DMS53 treated with DMSO at 0.1 percent for 48 hours (cell line): ENCODE results near the gene TNFAIP8L1.
"Not testable (repeated sequence)": the region's sequence is repeated elsewhere in the genome, so short reads cannot be mapped to it uniquely, and the experiment has no call there.

Experiments used
- DNase-seq: peaks from one replicate; lab custom pipeline; 2025; ENCODE audit not compliant: unreplicated experiment; lab: John Stamatoyannopoulos, UW

Gene TNFAIP8L1

DNA sequence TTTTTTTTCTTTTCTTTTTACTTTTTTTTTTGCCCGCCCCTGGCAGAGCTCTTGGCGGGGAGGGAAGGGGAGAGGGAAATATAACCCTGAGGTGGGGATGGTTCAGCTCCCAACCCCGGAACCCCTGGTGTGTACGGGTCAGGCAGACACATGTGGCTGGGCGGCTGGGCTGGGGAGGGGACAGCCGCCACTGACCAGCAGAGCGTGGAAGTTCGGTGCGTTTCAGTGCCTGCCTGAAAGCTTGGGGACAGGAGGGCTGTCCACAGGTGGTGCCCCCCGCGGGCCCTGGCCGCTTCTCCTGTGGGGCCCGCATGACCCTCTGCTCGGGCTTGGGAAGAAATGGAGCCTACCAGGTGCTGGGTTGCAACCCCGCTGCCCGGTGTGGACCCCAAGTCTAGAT lies 36.0 kb downstream of the TNFAIP8L1 start:
- no peak for DNase-seq

- DNase-seq = no peak
These were observed 37.8 kb downstream of the TNFAIP8L1 start for GRCh38 chr19:4676955-4677731.

DNA sequence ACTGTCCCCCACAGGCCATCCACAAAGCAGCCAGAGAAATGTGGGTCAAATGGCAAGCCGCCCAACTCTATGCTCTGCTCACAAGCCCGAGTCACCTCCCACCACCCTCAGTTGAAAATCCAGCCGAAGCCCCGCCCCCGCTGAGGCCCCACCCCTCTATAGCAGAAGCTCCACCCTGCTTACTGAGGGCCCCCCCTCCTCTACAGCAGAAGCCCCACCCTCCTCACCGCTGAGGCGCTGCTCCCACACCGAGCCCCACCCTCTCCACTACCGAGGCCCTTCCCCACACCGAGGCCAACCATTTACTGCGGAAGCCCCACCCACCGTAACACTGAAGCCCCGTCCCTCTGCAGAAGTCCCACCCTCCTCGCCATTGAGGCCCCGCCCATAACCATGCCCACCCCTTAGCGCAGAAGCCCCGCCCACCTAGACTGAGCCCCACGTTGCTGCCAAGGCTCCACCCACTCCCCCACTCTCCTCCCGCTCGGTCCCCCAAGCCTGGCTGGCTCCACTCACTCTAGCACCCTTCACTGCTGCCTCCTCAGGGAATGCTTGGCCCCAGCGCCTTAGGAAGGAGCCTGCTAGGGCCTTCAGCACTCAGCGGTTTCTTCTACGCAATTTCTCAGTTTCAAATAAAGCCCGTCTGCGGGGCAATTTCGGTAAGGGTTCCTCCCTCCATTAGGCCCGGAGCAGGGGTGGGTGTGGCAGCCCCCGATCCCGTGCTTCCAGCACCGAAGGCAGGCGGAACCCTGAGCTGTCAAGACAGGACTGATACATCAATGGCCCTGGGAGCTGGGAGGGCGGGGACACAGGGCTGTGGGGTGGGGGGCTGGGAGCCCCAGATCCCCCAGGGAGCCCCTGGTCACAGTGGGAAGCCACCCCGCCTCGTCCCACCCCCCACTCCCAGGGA lies 39.8 kb downstream of the TNFAIP8L1 start:
- no peak for DNase-seq

- DNase-seq = not testable (repeated sequence)
These were observed 40.7 kb downstream of the TNFAIP8L1 start for GRCh38 chr19:4680021-4680420.

GRCh38 chr19:4682417-4683200 lies 43.3 kb downstream of the TNFAIP8L1 start:
- DNase-seq = no peak

- DNase-seq = no peak
These were observed 45.2 kb downstream of the TNFAIP8L1 start for GRCh38 chr19:4684312-4685095.

DNA sequence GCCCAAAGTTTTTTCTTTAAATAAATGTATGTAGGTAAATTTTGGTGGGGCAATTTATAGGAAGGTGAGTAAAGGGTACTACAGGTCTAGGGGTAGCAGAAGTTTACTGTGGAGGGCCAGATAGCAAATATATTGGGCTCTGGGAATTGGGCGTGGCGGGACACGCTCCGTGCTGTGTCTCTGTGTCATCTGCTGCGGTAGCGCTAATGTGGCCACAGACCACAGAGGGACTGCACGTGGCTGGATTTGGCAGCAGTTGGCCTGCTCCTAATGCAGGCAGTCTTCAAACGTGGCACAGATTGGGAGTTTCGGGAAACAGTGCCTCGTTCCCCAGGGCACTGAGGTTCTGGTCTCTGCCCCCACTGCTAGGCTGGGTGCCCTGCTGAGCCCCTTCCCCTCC lies 47.4 kb downstream of the TNFAIP8L1 start:
- DNase-seq = no peak

DNA sequence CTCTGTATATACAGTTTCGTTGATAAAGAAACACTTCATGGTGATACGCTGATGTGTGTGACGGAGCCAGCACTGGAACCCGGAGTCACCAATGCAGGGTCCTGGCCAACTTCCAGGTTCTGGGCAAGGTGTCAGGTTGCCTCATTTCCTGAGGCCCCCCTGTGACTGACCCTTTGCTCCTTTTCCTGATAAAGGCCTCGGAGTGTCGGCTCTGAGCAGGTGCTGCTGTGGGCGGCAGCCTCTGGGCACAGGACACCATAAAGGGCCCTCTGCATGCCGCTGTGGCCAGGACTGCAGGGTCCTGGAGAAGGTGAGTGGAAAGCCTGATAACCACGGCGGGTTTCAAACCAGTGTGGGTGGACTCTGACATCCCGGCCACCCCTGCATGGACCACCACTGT lies 48.1 kb downstream of the TNFAIP8L1 start:
- no peak for DNase-seq

DNA sequence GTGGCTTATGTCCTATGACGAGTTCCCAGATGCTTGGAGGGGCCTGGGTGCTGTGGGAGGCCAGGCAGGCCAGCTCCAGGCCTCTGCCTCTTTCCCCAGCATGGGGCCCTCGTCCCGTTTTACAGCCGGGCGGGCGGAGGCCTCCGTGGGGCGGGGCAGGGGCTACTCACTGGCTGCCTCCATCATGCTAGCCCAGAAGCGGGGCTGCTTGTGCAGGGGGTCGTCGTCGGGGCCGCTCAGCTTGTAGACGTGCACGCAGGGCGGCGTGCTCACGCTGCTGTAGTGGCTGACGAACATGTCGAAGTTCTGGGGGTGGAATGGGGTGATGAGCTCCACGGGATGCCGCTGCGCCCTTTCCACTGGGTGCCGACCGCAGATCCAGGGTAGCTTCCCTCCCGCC lies 49.3 kb downstream of the TNFAIP8L1 start:
- no peak for DNase-seq

DNA sequence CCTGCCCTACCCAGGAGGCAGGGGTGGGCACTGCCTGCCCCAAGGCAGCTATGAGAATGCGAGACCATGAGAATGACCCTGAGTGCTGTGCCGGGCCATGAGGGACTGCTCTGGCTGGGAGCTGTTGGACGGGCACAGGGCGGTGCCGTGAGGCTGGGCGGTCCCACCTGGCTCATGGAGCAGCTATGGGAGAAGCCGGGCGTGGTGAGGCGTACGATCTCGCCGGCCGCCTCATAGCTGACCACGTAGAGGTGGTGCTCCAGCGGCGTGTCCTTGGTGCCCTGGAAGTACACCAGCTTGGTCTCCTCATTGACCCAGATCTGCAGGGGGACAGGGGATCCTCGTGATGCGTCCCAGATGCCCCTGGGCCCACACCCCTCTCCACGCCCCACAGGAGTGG lies 50.1 kb downstream of the TNFAIP8L1 start:
- DNase-seq = no peak

DNA sequence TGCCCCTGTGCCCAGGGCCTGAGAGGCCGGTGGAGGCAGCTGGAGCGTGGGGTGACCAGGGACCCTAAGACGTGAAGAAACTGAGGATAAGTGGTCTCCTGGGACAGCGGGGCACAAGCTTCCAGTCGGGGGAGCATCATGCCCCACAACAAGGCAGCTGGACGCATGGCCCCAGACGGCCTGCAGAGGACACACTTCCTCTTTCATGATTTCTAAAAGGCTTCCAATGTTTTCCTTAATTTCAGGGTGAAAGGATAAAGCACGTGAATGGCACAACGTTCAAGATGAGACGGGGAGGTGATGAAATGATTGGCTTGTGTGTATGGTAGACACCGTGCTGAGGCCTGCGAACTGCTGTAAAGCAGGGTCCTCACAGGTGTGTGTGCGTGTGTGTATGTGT lies 51.0 kb downstream of the TNFAIP8L1 start:
- no peak for DNase-seq

- DNase-seq = no peak
These were observed 52.1 kb downstream of the TNFAIP8L1 start for GRCh38 chr19:4691373-4691772.

- DNase-seq = no peak
These were observed 53.1 kb downstream of the TNFAIP8L1 start for GRCh38 chr19:4692251-4693077.

DNA sequence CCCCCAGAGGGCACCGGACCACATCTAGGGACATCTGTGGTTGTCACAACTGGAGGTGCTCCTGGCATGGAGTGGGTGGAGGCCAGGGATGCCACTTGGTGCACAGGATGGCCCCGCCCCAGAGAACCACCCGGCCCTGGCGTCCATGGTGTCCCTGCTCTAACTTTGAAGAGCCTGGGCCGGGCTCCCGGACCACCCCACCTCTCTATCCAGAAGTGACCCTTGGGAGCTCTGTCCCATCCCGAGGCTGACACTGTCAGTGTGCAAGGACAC lies 53.7 kb downstream of the TNFAIP8L1 start:
- DNase-seq = no peak

- DNase-seq = no peak
These were observed 54.3 kb downstream of the TNFAIP8L1 start for GRCh38 chr19:4693471-4694121.

DNA sequence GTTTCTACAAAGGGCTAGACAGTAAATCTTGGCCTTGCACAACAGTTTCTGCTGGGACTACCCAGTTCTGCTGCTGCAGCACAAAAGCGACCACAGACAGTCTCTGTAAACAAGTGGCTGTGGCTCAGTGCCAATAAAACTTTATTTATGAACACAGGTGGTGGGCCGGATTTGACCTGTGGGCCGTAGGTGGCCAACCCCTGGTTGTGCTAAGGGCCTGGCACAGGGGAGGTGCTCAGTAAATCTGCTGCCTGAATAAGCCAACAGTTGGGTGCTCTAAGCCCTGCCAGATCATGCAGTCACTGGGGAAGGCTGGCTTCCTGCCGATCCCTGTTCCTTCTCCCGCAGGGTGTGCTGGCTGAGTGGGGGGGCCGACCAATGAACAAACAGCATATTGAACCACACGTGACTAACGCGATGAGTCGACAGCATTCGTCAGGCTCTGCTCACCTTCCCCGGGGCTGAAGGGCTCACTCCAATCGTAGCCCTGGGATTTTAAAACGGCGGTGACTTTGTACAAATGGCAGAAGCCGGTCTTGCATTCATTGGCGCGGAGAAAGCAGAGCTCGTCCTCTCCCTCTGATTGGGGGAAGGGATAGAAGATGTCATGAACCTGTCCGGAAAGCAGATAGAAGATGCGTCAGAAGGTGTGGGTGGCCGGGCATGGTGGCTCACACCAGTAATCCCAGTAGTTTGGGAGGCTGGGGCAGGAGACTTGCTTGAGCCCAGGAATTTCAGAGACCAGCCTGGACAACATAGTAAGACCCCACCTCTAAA lies 55.1 kb downstream of the TNFAIP8L1 start:
- DNase-seq = no peak

DNA sequence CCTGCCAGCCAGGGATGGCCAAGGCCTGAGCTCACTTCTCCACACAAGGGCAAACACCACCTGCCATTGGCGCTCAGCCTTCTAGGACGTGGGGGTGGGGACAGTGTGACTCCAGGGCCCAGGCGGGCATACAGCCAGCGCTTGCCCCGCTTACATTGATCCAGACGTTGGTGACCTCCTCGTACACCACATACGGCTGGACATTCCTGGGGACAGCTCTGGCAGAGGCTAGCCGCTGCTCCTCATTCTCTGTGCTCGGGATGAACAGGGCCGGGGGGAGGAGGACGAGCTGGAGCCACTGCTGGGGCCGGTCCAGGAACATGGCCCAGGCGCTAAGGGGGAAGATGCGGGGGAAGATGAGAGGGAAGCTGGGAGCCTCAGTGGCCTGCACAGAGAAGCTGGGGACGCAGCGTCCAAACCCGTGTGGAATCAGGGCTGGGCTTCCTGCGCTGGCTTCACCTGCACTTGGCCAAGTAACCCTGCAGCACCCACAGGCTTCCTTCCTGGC lies 56.0 kb downstream of the TNFAIP8L1 start:
- no peak for DNase-seq

DNA sequence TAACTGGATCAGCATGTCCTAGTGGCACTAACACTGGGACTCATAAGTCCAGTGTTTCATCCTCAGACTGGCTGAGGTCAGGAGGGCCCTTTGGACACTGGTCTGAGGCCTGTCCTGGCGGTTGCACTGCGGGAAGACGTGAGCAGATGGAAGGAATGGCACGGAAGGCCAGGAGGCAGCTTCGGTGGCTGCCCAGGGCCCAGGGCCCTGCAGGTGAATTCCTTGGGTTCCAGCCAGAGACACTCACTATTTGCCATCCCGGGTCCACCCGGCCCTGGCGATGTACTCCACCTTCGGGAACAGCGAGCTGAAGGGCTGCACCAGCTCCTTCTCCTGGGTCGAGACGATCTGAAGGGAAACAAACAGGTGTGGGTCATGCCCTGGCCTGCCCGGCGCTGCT lies 58.0 kb downstream of the TNFAIP8L1 start:
- no peak for DNase-seq
